Putamen (tissue), 1 donor: Measurements from ENCODE around the gene POU6F2.

Experiments used
- DNase-seq: peaks from one replicate; pipeline ENCODE4 v3.0.0-alpha.2; 2016; ENCODE audit warnings: low spot score

The POU6F2 gene

DNA sequence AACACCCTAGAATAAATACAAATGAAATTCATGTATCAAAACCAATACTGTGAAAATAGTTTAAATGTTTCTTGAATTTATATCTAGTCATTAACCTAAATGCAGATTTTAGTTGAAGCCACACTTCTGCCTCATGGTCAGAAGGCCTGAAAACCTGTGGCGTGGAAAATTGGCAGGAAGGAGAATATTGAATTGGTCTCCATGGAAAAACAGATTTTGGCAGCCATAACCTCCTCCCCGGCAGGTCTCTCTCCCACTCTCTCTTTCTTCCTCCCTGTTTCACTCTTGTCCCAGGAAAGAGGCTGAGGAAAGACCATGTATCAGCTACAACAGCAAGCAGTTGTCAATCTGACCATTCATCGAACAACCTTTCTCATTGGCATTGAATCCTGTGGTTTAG, 427.9 kb downstream of the POU6F2 start:
- DNase-seq, result no peak

DNA sequence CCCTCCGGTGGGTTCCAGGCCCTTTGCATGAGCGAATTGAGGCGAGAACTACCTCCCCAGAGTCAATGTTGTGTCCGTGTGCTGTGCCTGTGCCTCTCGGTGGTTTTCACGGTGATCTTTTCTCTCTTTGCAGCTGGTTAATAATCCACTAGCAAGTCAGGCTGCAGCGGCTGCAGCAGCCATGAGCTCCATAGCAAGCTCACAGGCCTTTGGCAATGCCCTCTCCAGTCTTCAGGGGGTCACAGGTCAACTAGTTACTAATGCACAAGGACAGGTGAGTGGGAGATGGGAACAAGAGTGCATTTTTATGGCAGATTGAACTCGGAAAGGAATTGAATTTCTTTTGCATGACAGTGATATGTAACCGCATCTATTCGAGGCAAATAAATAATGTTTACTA, 428.8 kb downstream of the POU6F2 start:
- no peak for DNase-seq

DNA sequence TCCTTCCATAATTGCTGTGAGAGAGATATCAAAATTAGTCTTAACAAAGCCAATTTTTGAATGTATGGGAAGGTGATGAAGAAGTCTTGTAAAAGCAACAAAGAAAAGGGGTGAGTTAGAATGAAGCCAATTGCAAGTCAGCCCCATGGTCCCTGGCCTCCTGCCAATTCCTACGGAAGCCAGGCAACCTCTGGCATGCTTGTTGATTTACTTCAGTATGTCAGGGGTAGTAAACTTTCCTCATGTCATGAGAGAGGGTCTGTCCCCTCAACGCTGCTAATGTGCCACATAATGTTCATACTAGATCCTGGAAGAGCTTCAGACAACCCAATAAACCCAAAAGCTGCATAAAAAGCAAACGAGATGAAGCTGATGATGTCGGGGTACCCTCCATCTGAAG, 429.4 kb downstream of the POU6F2 start:
- DNase-seq, result no peak

DNA sequence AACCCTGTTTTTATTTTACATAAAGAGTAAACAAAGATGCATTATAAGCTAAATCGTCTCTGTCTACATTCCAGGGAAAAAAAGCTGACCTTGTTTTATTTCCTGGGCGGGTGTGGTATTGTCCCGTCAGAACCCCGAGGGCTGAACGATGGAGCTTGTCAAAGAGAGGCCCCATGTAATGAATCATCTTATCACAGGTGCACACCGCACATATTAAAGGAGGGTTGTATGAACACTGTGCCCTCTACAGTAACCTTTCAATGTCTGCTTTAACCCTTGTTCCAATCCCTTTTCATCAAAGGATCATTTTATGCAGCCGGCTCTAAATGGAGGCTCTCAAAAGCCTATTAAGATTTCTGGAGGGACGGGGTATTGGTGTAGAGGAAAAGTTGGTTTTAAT, 430.0 kb downstream of the POU6F2 start:
- no peak for DNase-seq

DNA sequence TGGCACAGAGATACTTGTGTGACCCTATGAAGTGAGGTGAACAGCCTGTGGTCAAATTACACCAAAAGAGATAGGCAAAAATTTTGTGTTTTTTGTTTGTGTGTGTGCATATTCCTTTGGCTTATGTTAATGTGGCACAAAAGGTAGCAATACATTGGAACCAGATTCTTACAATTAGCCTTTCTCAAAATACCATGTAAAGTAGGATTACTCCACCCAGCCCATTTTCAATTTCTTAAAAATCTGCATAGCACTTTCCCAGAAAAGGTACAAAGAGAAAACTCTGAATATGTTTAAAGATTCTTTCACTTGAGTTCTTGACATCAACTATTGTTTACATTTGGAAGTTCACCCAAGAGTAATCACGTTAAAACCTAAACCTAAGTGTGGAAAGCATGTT, 431.2 kb downstream of the POU6F2 start:
- no peak for DNase-seq

DNA sequence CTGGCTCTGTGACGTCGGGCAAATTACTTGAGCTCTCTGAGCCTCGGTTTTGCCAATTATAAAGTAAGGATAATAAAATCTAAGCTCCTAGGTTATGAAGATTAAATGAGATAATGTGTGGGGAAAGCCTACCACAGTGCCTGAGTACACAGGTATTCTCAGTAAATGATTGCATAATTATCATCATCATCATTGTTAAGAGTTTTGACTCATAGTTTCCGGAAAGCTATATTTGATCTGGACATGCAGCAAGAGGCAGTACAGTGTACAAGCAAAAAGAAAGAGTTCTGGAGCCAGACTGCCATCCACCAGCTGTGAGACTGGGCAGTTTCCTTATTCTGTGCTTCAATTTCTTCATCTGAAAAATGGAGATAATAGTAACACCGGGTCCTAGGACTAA, 432.9 kb downstream of the POU6F2 start:
- DNase-seq, result no peak

DNA sequence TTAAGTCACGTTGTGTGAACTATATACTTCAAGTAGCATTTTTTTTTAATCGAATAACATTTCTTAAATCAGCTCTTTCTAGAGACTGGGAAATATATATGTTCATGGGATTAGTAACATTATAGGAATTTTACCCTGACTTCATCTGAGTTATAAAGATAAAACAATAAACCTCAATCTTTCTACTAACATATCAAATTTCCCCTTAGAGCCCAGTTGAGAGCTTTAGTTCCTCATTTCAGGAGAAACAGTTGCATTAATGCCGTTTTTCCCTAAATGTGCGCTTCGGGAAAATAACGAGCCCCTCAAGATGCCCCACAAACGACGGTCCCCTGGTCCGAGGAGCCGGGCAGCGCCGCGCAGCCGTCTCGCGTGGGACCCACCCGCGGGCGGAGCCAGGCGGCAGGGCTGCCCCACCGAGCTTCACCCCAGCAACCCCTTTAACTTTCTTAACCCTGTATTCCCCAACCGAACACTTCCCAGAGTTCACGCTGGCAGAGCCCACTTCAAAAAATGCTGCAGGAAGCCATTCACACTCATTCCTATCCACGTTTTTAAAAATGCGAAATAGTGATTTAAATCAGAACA, 436.0 kb downstream of the POU6F2 start:
- no peak for DNase-seq

DNA sequence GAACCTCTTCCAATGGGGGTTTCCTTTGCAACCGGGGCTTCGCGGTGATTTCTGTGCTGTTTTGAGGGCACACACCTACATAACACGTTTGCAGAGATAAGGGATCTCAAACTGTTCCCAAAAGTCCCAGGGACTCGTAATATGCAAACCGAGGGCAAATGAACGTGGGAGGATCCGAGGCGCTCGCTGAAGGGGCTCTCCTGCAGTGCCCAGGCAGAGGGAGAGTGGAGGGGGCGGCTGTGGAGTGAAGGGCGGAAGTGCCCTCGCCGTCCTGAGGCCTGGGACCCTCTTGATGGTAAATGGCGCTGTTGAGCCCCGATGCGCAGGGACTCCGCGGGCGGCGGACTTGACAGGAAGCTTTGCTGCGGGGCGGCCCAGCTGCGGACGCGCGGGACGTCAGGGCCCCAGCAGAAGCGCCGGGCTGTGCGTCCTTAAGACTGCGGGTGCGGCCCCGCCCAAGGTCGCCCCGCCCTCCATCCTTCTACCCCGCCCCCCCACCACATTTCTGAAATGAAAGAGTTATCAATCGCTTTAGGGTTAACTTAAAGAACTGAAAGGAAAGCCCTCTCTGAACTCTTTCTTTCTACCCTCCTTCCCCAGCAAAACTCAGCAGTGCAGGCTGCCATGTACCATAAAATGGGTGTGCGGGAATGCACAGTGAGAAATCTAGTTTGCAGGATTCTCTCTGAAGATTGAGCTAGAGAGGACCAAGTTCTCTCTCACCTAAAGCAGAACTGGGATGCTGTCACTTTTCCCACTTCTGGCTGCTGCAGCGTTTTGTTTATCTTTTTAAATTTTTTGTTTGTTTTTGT, 436.7 kb downstream of the POU6F2 start:
- DNase-seq, result no peak

DNA sequence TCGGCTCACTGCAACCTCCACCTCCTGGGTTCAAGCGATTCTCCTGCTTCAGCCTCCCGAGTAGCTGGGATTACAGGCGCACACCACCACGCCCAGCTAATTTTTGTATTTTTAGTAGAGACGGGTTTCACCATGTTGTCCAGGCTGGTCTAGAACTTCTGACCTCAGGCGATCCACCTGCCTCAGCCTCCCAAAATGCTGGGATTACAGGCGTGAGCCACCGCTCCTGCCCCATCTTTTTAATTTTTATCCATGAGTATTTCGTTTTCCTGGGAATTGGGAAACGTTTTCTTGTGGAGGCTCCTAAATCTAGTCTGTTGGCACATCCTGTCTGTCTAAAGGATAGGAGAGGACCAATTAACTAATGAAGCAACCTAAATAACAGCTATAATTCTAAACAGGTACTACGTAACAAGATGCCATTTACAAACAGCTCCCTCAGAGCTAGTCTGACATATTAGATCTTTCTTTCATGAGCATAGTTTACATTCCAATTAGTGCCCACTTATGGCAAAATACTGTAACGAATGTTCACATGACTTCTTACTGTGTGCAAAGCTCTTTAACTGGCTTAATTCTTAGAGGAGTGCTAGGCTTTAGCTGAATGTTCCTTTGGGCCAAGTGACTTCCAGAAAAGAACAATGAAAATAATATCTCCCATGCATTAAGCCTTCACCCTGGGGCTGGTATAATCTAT, 437.5 kb downstream of the POU6F2 start:
- DNase-seq, result no peak

DNA sequence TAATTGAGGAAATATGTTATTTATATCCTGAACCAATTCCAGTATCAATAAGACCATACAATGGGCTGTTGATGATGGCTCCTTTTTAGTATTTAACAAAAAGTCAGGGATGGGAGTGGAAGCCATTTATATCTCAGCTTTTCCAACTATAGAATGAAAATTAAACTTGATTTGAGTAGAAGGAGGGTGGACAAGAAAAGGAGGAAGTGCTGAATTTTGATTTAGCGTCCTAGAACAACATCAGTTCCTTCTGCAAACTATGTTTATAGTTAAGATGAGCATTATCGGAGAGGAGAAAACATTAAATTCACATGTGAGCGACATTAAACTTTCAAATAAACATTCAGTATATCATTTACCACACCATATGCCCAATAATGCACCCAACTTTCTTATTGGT, 439.2 kb downstream of the POU6F2 start:
- no peak for DNase-seq

DNA sequence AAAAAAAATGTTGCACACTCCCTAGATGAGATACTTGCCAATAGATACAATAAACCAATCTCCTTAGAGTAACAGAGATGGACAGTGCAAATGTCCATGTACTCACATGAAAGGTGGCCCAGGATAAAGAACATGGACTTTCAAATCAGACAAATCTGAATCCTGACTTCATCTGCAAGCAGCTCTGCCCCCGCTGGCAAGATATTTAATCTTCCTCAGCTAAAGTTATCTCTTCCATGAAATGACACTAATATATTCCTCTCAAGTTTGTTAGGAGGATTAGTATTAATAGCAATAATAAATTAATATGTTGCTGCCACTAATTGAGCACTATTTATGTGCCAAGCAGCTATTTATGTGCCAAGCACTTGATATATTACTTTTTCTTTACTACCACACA, 439.9 kb downstream of the POU6F2 start:
- no peak for DNase-seq

DNA sequence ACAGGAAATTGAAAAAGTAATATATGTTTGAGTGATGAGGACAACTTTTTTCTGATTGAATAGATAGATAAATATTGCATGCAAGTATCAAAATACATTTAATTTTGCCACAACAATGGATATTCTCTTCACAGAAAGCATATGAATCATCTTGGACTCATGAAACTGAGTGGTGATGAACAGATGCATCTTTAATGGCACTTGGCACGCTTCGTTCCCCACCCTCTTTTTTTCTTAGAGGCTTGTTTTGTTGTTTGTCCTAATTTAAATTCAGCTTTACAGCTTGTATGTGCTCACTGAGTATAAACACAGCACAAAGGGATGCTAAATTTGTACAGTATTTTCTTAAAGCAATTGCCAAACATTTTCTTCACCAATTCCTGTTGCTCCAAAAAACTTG, 443.5 kb downstream of the POU6F2 start:
- DNase-seq, result no peak

DNA sequence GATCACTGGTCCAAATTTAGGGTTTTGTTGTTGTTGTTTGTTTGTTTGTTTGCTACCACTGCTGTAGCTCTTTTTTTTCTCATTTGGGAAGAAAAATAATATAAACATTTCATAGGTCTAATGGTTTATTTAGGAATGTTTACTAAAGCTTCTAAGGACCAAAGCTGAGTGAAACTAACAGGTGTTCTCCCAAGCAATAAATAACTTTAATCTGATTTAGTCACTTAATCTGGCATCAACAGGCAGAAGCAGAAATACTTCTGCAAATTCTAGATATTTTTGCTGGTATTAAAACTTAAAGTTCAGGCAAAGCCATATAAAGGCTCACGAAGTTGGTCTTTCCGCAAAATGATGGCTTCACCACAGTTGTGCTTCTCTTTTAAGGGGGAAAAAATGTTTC, 444.0 kb downstream of the POU6F2 start:
- no peak for DNase-seq

DNA sequence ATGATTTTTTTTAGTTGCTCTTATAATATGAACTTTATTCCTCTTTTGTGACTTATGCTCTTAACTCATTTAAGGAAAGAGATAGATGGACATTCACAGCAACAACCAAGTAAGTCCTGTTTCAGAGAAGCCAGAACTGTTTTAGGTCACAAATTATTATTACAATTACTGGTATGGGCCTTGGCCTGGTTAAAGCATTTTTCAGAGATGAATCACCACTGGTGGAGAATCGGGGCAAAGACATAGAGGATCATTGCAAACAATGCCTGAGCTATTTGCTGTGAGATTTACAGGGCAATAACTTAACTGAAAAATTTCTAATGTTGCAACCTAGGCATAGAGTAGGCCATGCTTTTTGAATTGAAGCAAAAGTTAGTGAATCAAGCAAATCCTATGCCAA, 450.5 kb downstream of the POU6F2 start:
- DNase-seq, result no peak

DNA sequence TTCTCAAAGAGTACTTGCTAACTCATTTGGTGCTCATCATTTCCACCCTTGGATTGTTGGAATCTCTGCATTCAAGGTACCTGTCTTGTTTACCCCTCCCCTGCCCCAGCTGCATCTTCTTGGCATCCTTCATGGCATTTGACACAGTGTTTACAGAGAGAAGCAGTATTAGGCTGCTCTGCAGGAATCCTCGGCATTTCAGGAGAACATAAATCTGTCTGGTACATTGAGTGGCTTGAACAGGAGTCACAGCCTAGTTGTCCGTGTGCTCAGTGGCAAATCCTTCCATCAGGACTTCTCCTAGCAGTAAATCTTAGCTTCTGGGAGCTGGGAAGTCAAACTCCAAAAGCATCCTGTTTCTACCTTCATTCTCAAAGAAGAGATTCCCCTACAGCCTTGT, 451.7 kb downstream of the POU6F2 start:
- DNase-seq, result no peak

DNA sequence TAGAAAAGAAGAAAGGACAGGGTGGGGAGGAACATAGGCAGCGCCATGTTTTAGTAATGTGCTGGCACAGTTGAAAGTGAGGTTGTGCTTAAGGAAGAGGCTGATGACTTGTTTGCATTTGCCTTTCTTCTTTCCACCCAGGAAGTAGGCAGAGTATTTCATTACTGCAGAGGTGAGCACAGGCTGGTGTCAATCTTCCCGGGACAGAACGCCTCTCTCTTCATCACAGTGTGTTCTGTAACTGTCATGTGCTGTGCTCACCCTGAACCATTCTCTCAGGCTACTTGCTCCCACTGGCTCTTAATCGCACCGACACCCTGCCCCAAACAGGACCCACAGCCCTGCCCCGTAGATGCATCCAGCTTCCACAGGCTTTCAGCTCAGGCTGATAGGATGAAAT, 452.7 kb downstream of the POU6F2 start:
- peak; percentile 13 for DNase-seq

DNA sequence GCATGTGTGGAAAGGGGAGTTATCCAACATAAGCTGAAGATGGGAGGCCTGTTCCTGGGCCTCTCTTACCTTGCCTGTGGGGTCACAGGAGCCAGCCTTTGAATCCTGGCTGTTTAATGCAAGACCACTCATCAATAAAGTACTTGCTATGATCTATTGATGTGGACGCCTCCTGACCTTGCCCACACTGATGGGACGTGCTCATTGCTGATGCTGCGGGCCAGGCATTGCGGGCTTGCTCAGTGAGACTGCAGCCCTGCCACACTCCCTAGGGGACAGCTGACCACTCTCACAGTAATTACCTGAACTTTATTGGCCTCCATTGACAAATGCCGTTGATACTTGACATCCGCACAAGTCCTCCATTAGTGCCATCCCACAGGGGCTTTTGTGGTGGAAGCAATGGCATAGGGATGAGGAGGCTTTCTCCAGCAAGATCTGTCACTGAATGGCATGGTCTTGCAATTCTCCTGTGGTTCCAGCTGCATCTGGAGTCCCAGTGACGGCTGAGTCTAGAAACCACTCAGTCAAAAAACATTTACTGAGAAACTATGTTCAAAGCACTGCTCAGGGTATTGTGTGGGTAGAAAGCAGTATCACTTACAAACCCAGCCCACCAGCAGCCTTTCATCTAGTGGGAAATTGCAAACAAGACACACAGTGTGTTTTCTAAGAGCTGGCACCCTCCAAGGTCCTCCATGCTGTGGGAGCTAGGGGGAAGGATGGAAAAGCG, 453.4 kb downstream of the POU6F2 start:
- no peak for DNase-seq

DNA sequence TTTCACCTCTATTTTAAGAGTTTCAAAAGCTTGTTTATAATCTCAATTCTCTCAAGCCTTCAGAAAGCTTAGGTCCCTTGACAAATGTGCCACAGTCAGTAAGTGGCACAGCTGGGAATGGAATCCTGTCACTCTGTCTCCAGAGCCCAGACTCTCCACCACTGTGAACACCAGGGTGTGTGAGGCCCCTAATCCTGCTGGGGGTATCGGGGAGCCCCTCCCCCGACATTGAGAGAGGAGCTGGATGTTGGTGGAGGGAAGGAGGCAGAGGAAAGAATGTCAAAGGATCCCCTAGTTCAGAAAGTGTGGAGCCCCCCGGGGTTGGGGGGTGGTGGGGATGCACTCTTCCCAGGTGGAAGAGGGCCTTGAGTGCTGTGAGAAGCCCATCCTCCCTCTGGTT, 454.7 kb downstream of the POU6F2 start:
- DNase-seq, result no peak

DNA sequence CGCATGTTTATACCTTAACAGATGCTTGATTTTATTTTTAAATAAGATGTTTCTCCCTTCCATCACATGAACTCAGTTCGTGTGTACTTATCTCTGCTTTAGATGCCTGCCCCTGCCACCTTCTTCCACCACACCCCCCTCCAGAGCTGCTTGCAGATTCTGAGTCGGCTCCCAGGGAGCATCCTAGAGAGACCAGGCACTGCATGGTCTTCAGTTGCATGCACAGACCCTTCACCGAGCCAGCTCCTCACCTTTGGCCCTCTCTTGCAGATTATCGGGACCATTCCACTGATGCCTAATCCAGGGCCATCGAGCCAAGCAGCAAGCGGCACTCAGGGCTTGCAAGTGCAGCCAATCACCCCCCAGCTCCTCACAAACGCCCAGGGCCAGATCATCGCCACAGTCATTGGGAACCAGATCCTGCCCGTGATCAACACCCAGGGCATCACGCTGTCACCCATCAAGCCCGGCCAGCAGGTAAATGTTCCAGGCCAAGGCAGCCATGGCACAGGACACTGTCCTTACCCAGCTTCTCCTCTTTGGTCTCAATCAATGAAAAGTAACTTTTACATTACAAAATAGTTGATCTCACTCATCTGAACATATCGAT, 455.2 kb downstream of the POU6F2 start:
- DNase-seq, result no peak

DNA sequence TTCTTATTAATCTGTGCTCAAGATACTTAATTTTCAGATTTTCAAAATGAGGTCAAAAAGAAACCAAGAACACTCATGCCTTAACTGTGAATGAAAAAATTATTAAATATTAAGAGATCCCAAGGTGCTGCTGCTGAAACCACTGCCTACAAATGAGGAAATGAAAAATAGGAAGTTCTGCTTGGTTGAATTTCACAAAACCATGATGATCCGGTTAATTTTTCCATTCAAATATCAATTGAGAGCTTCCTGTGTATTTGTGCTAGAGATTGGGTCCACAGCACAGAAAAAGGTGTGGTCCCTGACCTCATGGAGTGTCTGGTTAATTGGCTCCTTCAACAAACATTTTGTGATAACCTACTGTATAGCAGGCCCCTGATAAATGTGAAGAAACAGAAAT, 455.8 kb downstream of the POU6F2 start:
- DNase-seq, result no peak

DNA sequence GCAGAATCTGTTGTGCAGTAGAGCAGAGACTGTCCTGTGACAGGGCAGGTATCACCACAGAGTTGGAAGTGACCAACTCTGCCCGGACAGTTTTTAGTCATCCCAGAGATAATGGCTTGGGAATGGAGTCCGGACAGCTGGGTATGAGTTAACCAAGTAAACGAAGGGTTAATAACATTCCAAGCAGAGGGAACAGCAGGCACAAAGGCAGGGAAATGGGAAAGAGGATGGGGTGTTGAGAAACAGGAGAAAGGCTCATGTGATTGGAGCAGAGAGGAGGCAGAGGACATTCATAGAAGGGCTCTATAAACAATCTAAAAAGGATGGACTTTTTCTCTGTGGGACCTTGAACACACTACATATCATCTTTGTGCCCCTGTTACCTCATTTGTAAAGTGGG, 456.3 kb downstream of the POU6F2 start:
- DNase-seq, result no peak

DNA sequence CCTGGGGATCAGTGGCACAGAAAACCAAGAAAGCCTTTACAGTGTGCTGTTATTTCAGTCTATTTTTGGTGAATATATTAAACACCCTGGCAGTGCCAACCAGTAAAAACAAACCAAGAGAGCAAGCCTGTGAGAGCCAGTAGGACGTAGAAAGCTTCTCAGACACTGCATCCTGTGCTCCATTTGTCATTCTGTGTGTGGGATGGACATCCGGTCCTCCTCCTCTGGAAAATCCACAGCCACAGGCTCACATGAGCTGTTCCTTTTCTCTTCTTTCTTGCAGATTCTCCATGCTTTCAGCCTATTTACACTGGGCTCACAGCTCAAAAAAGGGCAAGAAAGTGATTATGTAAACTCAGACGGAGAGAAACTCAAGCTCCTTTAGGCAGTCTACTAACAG, 468.8 kb downstream of the POU6F2 start:
- no peak for DNase-seq
